Chondrocyte (in vitro differentiated cells): ENCODE measurements around the gene DNASE1L2. TPM values are rescaled to one million over a fixed set of nuclear protein-coding genes. Genes with fewer than 3 reads are reported as not detected.

Experiments
- DNase-seq: peaks from one replicate; pipeline ENCODE4 v3.0.0; 2021; ENCODE audit warnings: mixed read lengths, low spot score
- H3K27ac Mint-ChIP-seq: one replicate; pipeline ENCODE4 v1.8.0; 2021; ENCODE audit warnings: mild to moderate bottlenecking, moderate library complexity, mixed read lengths; ENCODE audit not compliant: unreplicated experiment
- H3K27me3 Mint-ChIP-seq: 2 replicates; pipeline ENCODE4 v1.8.0; 2021; ENCODE audit warnings: low read depth, mixed read lengths
- H3K36me3 Mint-ChIP-seq: 2 replicates; pipeline ENCODE4 v1.8.0; 2021; ENCODE audit warnings: low read depth, mixed read lengths
- H3K4me1 Mint-ChIP-seq: 2 replicates; pipeline ENCODE4 v1.8.0; 2021; ENCODE audit warnings: low read depth, mild to moderate bottlenecking, mixed read lengths
- H3K4me3 Mint-ChIP-seq: one replicate; pipeline ENCODE4 v1.8.0; 2021; ENCODE audit warnings: mild to moderate bottlenecking, moderate library complexity, mixed read lengths; ENCODE audit not compliant: unreplicated experiment
- H3K9me3 Mint-ChIP-seq: 2 replicates; pipeline ENCODE4 v1.8.0; 2021; ENCODE audit warnings: low read depth, mixed read lengths
- CTCF ChIP-seq: fragments of 200-600 bp; sonication (generic); IDR thresholded peaks from 2 replicates; pipeline ENCODE4 v1.5.0; 2021; ENCODE audit warnings: antibody characterized with exemption, mild to moderate bottlenecking, moderate library complexity
- total RNA-seq: library from RNA; stranded (reverse); gene quantifications from 3 replicates; pipeline ENCODE4 v1.2.1, GENCODE V29; 2021

Gene DNASE1L2
- total RNA-seq, 1 donor from 2014 or later: 0.97 TPM

- no peak for TF ChIP-seq CTCF
- peaks cover 9% of the 10 kb centered on the region for H3K4me1 Mint-ChIP-seq
- H3K9me3 Mint-ChIP-seq: no peaks in the 10 kb centered on the region
- no peaks in the 10 kb centered on the region for H3K27me3 Mint-ChIP-seq
- peaks cover 5% of the 10 kb centered on the region for H3K36me3 Mint-ChIP-seq
- DNase-seq: no peak
- no peak overlapping the region for H3K27ac Mint-ChIP-seq
- no peak overlapping the region for H3K4me3 Mint-ChIP-seq
These were observed 10.1 kb downstream of the DNASE1L2 start for GRCh38 chr16:2246301-2246885.

- H3K4me3 Mint-ChIP-seq: peak overlapping the region; percentile 86
- peak overlapping the region; percentile 94 for H3K27ac Mint-ChIP-seq
- no peaks in the 10 kb centered on the region for H3K9me3 Mint-ChIP-seq
- H3K36me3 Mint-ChIP-seq: peaks cover 11% of the 10 kb centered on the region
- no peak for TF ChIP-seq CTCF
- DNase-seq: no peak
- peaks cover 13% of the 10 kb centered on the region for H3K4me1 Mint-ChIP-seq
- no peaks in the 10 kb centered on the region for H3K27me3 Mint-ChIP-seq
These were observed 14.5 kb downstream of the DNASE1L2 start for GRCh38 chr16:2250652-2251295.

- Mint-ChIP-seq H3K9me3 (no peaks in the 10 kb centered on the region), H3K4me3 (peak within 1 kb of the TSS; percentile 86), H3K4me1 (peaks cover 16% of the 10 kb centered on the region), H3K27ac (peak within 1 kb of the TSS; percentile 94), H3K27me3 (no peaks in the 10 kb centered on the region), H3K36me3 (peaks cover 14% of the 10 kb centered on the region)
- peak; percentile 96 for DNase-seq
- peak; percentile 83 for TF ChIP-seq CTCF
These were observed 15.3 kb downstream of the DNASE1L2 start, which contains the start of gene ECI1 for GRCh38 chr16:2251296-2252111. ECI1 (minus strand) TSS chr16:2251587; CDS start chr16:2251566, 21 bp downstream.

GRCh38 chr16:2252806-2253148, 16.5 kb downstream of the DNASE1L2 start:
- peak overlapping the region; percentile 64 for H3K27ac Mint-ChIP-seq
- H3K4me3 Mint-ChIP-seq: no peak overlapping the region
- H3K36me3 Mint-ChIP-seq: peaks cover 22% of the 10 kb centered on the region
- TF ChIP-seq CTCF: no peak
- no peaks in the 10 kb centered on the region for H3K27me3 Mint-ChIP-seq
- H3K4me1 Mint-ChIP-seq: peaks cover 16% of the 10 kb centered on the region
- H3K9me3 Mint-ChIP-seq: no peaks in the 10 kb centered on the region
- DNase-seq: no peak

- H3K4me3 Mint-ChIP-seq: no peak overlapping the region
- no peak for TF ChIP-seq CTCF
- H3K36me3 Mint-ChIP-seq: peaks cover 22% of the 10 kb centered on the region
These were observed 17.0 kb downstream of the DNASE1L2 start for GRCh38 chr16:2253293-2253692.

More at GRCh38 chr16:2253293-2253692, 17.0 kb downstream of the DNASE1L2 start:
- Mint-ChIP-seq H3K4me1 (peaks cover 16% of the 10 kb centered on the region), H3K27ac (peak overlapping the region; percentile 64), H3K9me3 (no peaks in the 10 kb centered on the region), H3K27me3 (no peaks in the 10 kb centered on the region)
- no peak for DNase-seq
